Measurements from ENCODE around the gene OTOGL.
A peak's percentile ranks its signal among the peaks of the same experiment; 100 is the strongest.
"Not testable (repeated sequence)": the region's sequence is repeated elsewhere in the genome, so short reads cannot be mapped to it uniquely, and the experiment has no call there.

The OTOGL gene, protein sequence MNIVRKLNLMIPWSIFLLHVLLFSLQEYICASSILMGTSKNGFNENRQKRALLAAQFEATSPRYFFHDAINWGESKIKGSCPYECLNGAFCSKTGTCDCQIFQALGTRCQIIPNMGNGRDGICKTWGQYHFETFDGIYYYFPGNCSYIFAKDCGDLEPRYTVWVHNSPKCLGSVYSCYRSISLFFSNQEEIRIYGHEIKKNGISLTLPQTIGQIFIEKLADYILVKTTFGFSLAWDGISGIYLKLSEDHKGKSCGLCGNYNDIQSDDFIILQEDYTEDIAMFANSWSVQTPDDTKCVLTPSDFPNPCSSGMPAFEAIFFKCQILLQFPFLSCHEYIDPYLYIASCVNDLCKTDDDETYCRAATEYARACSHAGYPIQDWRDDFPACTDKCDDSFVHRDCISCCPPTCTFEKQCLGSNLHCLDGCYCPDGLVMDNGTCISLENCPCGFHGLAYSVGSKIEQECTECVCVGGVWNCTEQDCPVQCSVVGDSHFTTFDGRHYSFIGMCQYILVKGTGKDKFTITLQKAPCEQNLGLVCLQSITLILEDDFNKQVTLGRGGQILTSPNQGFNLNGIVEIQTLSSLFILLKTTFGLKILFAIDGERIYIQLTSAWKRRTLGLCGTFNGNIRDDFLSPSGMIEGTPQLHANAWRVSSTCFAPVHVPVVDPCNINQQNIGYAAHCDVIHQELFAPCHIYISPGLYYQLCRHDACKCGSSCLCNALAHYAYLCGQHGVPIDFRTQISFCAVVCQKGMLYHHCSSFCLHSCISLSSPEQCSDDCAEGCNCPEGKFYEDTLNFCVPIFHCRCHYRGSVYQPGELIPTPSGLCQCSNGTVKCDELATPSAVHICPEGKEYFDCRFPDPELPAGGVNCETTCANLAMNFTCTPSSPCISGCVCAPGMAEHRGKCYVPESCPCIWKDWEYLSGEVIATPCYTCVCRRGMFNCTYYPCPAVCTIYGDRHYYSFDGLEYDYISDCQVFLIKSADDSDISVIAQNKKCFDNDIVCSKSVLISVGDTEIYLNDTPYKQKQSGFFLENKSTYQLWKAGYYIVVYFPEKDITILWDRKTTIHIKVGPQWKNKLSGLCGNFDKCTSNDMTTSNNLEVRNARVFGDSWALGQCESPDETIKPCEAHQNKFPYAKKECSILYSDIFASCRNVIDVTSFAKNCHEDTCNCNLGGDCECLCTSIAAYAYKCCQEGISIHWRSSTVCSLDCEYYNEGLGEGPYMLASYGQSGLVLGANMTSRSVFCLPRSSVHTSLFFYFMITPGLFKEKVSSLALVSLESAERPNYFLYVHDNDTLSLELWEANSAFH (N-terminal part only)

GRCh38 chr12:80099259-80099658 lies at the start of gene OTOGL:
Gene OTOGL (plus strand): TSS chr12:80099537. CDS start chr12:80209432, 109,895 bp downstream.
- DNase-seq (ENCODE audit: low spot score), result no peak

GRCh38 chr12:80050236-80050635 lies 49.1 kb upstream of the OTOGL start:
- DNase-seq (ENCODE audit: low spot score), result no peak

- DNase-seq (ENCODE audit: low spot score), result peak; percentile 59
These were observed 46.1 kb upstream of the OTOGL start for GRCh38 chr12:80053051-80053790.

GRCh38 chr12:80056232-80056631 lies 43.1 kb upstream of the OTOGL start:
- peak; percentile 73 for DNase-seq (ENCODE audit: low spot score)

DNA sequence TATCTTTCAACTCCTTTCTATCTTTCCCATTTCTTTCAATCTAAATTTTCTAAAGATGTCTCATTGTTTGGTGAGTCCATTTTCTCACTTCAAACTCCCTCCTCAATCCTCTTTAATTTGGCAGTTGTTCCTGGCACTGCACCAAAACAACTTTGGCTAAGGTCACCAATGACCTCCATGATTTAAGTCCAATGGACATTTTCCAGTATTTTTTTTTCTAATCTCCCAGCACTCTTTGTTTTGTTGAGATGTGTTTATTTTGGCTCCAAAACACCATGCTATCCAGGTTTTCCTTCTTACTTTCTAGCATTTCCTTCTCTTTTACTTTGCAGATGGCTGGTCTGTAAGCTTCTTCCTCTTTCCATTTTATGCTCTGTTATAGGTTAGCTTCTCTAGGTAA lies 42.5 kb upstream of the OTOGL start:
- no peak for DNase-seq (ENCODE audit: low spot score)

- no peak for DNase-seq (ENCODE audit: low spot score)
These were observed 40.8 kb upstream of the OTOGL start for GRCh38 chr12:80058586-80058985.

DNA sequence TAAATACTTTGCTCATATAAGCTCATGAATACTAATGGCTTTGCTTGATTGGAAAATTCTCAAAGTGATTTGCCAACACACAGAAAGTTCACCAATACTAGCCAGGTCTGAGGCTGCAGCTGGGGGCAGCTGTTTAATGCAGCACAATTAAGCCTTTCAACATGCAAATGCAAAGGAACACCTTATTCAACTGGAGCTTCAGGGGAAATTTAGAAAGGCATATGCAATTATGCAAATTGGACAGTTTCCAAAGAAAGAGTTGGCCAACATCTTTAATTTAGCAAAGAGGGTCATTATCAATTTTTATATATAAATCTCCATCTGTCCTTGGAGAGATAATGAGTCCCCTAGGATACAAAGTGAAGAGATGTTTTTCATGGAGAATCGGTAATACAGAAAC lies 40.2 kb upstream of the OTOGL start:
- no peak for DNase-seq (ENCODE audit: low spot score)

DNA sequence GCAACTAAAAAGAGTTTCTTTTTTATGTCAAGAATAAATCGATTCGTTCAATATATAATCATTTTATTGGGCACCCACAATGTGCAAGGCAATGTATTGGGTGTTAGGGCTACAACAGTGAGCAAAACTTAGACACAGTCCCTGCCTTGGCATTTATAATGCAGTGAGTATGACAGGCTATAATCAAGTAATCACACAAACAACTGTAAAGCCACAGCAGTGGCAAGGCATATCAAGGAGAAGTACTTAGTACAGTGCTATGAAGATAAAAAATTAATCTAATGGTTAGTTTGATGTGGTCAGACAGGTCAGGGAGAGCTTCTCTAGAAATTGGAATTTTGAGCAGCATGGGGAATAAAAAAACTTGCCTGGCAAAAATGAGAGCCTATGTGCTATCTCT lies 39.5 kb upstream of the OTOGL start:
- no peak for DNase-seq (ENCODE audit: low spot score)

- no peak for DNase-seq (ENCODE audit: low spot score)
These were observed 35.1 kb upstream of the OTOGL start for GRCh38 chr12:80064269-80064668.

DNA sequence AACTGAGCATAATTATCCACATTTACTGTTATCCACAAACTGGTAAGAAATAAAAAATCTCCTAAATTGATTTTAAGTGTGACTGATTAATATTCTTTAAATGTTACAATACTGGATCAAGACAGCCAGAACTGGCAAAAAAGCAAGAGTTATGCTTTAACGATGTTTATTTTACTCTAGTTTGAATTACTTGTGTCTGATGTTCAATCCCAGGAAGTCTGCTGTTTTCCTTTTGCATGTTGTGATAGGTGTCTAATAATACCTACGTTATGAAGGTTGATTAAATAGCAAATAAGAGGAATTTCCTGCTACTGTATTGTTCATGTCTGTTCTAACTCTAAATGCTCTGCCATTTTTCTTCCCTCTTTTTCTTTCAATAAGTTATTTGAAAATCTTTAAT lies 34.4 kb upstream of the OTOGL start:
- no peak for DNase-seq (ENCODE audit: low spot score)

GRCh38 chr12:80068173-80068572 lies 31.2 kb upstream of the OTOGL start:
- DNase-seq (ENCODE audit: low spot score), result no peak

DNA sequence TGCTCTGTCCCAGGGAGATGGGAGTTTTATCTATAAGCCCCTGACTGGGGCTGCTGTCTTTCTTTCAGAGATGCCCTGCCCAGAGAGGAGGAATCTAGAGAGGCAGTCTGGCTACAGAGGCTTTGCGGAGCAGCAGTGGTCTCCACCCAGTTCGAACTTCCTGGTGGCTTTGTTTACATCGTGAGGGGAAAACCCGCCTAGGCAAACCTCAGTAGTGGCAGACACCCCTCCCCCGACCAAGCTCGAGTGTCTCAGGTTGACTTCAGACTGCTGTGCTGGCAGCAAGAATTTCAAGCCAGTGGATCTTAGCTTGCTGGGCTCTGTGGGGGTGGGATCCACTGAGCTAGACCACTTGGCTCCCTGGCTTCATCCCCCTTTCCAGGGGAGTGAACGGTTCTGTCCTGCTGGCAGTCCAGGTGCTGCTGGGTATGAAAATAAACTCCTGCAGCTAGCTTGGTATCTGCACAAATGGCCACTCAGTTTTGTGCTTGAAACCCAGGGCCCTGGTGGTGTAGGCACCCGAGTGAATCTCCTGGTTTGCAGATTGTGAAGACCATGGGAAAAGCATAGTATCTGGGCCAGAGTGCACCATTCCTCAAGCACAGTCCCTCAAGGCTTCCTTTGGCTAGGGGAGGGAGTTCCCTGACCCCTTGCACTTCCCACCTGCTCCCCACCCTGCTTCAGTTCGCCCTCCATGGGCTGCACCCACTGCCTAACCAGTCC lies 15.3 kb upstream of the OTOGL start:
- not testable (repeated sequence) for DNase-seq (ENCODE audit: low spot score)

DNA sequence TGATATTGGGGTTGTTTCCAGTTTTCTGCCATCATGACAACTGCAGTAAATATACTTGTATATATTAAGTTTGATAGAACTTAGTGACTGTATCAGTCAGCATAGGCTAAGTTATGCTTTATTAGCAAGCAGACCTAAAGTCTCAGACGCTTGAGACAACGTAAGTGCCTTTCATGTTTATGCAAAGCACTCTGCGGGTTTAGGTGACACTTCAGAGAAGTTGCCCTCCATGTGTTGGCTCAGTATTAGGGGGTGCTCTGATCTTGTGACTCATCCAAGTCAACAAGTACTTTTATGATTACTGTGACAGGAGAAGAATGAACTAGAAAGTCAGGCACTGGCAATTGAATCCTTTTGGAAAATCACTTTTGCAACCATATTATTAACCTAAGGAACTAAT lies 13.3 kb upstream of the OTOGL start:
- no peak for DNase-seq (ENCODE audit: low spot score)

DNA sequence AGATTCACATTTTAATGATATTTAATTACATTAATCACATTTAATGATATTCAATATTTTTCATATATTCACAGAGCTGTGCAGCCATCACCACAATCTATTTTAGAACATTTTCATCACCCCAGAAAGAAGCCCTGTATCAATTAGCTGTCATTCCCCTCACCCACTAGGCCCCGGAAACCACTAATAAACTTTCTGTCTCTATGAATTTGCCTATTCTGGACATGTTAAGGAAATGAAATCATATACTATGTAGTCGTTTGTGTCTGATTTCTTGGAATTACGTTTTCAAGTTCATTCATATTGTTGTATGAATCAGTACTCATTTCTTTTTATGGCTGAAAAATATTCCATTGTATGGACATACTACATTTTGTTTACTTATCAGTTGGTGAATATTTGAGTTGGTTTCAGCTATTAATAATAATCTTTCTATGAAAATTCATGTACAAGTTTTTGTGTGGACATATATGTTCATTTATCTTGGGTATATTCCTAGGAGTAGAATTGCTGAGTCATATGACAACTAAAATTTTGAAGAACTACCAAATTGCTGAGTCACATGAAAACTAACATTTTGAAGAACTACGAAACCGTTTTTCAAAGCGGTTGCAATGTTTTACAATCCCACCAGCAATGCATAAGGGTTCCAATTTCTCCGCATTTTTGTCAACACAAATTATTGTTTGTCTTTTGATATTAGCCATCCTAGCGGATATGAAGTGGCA lies 11.7 kb upstream of the OTOGL start:
- DNase-seq (ENCODE audit: low spot score), result no peak

DNA sequence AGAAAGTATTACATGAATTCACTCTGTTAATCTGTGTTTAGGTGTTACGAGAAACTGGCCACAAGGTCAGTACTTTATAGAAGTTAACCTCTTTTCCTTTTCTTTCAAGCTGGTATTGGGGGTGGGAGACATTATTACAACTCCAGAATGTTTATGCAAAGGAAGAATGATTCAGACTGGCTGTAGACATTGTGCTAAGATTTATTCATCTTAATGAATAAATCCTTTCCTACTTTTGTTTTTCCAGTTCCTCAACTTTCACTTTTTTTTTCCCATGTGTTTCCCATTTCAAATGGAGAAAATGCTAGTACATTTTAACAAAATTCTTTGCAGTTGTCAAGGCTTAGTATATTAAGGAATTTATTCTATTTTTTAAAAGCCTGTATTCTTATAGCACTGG lies 1.3 kb downstream of the OTOGL start:
- no peak for DNase-seq (ENCODE audit: low spot score)

DNA sequence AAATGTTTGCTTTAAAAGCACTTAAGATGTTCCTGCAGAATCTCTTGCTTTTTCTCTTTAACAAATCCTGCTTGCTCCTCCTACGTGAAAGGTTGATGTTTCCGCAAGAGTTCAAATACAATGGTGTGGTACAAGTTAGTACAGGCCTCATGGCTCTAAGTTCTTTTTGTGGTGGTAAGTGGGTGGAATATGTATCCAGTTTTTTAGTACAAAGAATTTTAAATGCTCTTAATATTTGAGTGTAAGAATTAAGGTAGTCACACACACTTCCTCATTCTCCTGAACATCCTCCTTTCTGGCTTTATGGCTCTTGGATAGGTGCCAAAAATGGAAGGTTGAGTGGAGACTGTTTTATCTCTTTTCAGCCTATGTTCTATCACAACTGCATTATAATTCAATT lies 1.8 kb downstream of the OTOGL start:
- no peak for DNase-seq (ENCODE audit: low spot score)

- no peak for DNase-seq (ENCODE audit: low spot score)
These were observed 7.9 kb downstream of the OTOGL start for GRCh38 chr12:80107221-80107620.

- no peak for DNase-seq (ENCODE audit: low spot score)
These were observed 17.4 kb downstream of the OTOGL start for GRCh38 chr12:80116735-80117134.

GRCh38 chr12:80118565-80119324 lies 19.4 kb downstream of the OTOGL start:
- DNase-seq (ENCODE audit: low spot score), result no peak

Data from Ammon's horn (tissue), 1 donor.